Neural cell (in vitro differentiated cells): ENCODE data around the gene ITFG1.

Experiments
- CTCF ChIP-seq: fragments of 450-650 bp; IDR thresholded peaks from 2 replicates; pipeline ENCODE4 v1.5.1; 2014; ENCODE audit warnings: antibody characterized with exemption, mild to moderate bottlenecking, moderate library complexity; ENCODE audit not compliant: poor library complexity, severe bottlenecking
- EP300 ChIP-seq: fragments of 450-650 bp; conservative IDR thresholded peaks from 2 replicates; pipeline ENCODE4 v1.6.1; 2014; ENCODE audit warnings: antibody characterized with exemption, mild to moderate bottlenecking, moderate library complexity; ENCODE audit not compliant: poor library complexity, severe bottlenecking
- EZH2 ChIP-seq: fragments of 200-600, 300-800 bp; shearing (Covaris generic), sonication (generic); IDR thresholded peaks from 2 replicates; pipeline ENCODE4 v1.6.1; 2014; ENCODE audit warnings: antibody characterized with exemption, low read length, borderline replicate concordance, mild to moderate bottlenecking; ENCODE audit not compliant: insufficient read depth, poor library complexity, severe bottlenecking
- MXI1 ChIP-seq: fragments of 450-650 bp; conservative IDR thresholded peaks from 2 replicates; pipeline ENCODE4 v1.6.1; 2014; ENCODE audit warnings: antibody characterized with exemption, mild to moderate bottlenecking; ENCODE audit not compliant: poor library complexity, severe bottlenecking
- POLR2AphosphoS5 ChIP-seq: IDR thresholded peaks from 2 replicates; pipeline ENCODE4 v1.6.1; 2012
- RAD21 ChIP-seq: fragments of 450-650 bp; conservative IDR thresholded peaks from 2 replicates; pipeline ENCODE4 v1.6.1; 2014; ENCODE audit warnings: antibody characterized with exemption, mild to moderate bottlenecking, moderate library complexity
- REST ChIP-seq: IDR thresholded peaks from 2 replicates; pipeline ENCODE4 v1.6.1; 2012; ENCODE audit warnings: borderline replicate concordance
- SMC3 ChIP-seq: fragments of 450-650 bp; conservative IDR thresholded peaks from 2 replicates; pipeline ENCODE4 v1.6.1; 2014; ENCODE audit warnings: antibody characterized with exemption, mild to moderate bottlenecking, moderate library complexity; ENCODE audit not compliant: poor library complexity
- TAF1 ChIP-seq: IDR thresholded peaks from 2 replicates; pipeline ENCODE4 v1.6.1; 2012; ENCODE audit warnings: low read depth

- TF ChIP-seq CTCF, result no peak
- no peak for TF ChIP-seq RAD21
- no peak for TF ChIP-seq EP300
- TF ChIP-seq POLR2AphosphoS5, result no peak
- no peak for TF ChIP-seq SMC3
- no peak for TF ChIP-seq MXI1
- no peak for TF ChIP-seq EZH2
- TF ChIP-seq REST, result no peak
- TF ChIP-seq TAF1, result no peak
Observed at GRCh38 chr16:47424846-47425245, 36.0 kb downstream of the ITFG1 start.
